Measurements from ENCODE around the gene TTC13.

- no peak for TF ChIP-seq CTCF (IDR thresholded peaks at IDR 0.05)
- no peak for TF ChIP-seq POLR2A (IDR thresholded peaks at IDR 0.05)
- TF ChIP-seq POLR2AphosphoS5 (IDR thresholded peaks at IDR 0.05): no peak
Measured at GRCh38 chr1:230919207-230919606, 59.5 kb downstream of the TTC13 start.
